GM23338 (cell line): ENCODE measurements around the gene BST2. TPM values are rescaled to one million over a fixed set of nuclear protein-coding genes. Genes with fewer than 3 reads are reported as not detected.

ENCODE experiments used
- ATAC-seq: fragments of 200-7000 bp; cut with Tn5 transposase; 3 replicates; pipeline ENCODE4 v1.9.1; 2020
- DNase-seq: peaks from one replicate; pipeline ENCODE4 v3.0.0-alpha.2; 2015; ENCODE audit warnings: low spot score
- H2AFZ ChIP-seq: fragments of 200-600 bp; sonication (generic); 2 replicates; pipeline ENCODE4 v1.8.0; 2016; ENCODE audit warnings: antibody characterized with exemption, mild to moderate bottlenecking, moderate library complexity
- H3F3A ChIP-seq: fragments of 200-600 bp; sonication (generic); replicated peaks from 2 replicates; pipeline ENCODE4 v1.8.0; 2017; ENCODE audit warnings: antibody characterized with exemption, mixed run types, low read depth
- H3K27ac ChIP-seq: fragments of 200-600 bp; sonication (generic); 2 replicates; pipeline ENCODE4 v1.6.1; 2016; ENCODE audit warnings: low read depth
- H3K27me3 ChIP-seq: fragments of 200-600 bp; sonication (generic); 2 replicates; pipeline ENCODE4 v1.8.0; 2016; ENCODE audit warnings: mild to moderate bottlenecking, mixed run types, moderate library complexity; ENCODE audit not compliant: insufficient read depth
- H3K36me3 ChIP-seq: fragments of 200-600 bp; sonication (generic); 2 replicates; pipeline ENCODE4 v1.8.0; 2016; ENCODE audit warnings: mild to moderate bottlenecking; ENCODE audit not compliant: insufficient read depth
- H3K4me1 ChIP-seq: fragments of 200-600 bp; sonication (generic); 2 replicates; pipeline ENCODE4 v1.8.0; 2016; ENCODE audit warnings: mild to moderate bottlenecking, moderate library complexity; ENCODE audit not compliant: insufficient read depth
- H3K4me2 ChIP-seq: fragments of 200-600 bp; sonication (generic); 2 replicates; pipeline ENCODE4 v1.7.1; 2017; ENCODE audit warnings: mixed run types
- H3K4me3 ChIP-seq: fragments of 200-600 bp; sonication (generic); 2 replicates; pipeline ENCODE4 v1.6.1; 2016; ENCODE audit warnings: mixed run types
- H3K79me2 ChIP-seq: fragments of 200-600 bp; sonication (generic); replicated peaks from 2 replicates; pipeline ENCODE4 v1.8.0; 2017; ENCODE audit warnings: mild to moderate bottlenecking; ENCODE audit not compliant: insufficient read depth
- H3K9me2 ChIP-seq: fragments of 200-600 bp; sonication (generic); 2 replicates; pipeline ENCODE4 v1.8.0; 2017; ENCODE audit not compliant: insufficient read depth
- H4K20me1 ChIP-seq: fragments of 200-600 bp; sonication (generic); replicated peaks from 2 replicates; pipeline ENCODE4 v1.8.0; 2017; ENCODE audit warnings: mild to moderate bottlenecking; ENCODE audit not compliant: insufficient read depth
- H3K27ac Mint-ChIP-seq: 2 replicates; pipeline ENCODE4 v1.8.0; 2020; ENCODE audit warnings: inconsistent platforms, mild to moderate bottlenecking, moderate library complexity, mixed read lengths
- H3K27me3 Mint-ChIP-seq: 3 replicates; pipeline ENCODE4 v1.8.0; 2022; ENCODE audit warnings: low read depth, mild to moderate bottlenecking, moderate library complexity, mixed read lengths, inconsistent platforms; ENCODE audit not compliant: insufficient read depth, poor library complexity
- H3K36me3 Mint-ChIP-seq: 3 replicates; pipeline ENCODE4 v1.8.0; 2021; ENCODE audit warnings: low read depth, mild to moderate bottlenecking, inconsistent platforms, moderate library complexity, mixed read lengths
- H3K4me1 Mint-ChIP-seq: 3 replicates; pipeline ENCODE4 v1.8.0; 2020; ENCODE audit warnings: mild to moderate bottlenecking, inconsistent platforms, mixed read lengths
- H3K4me3 Mint-ChIP-seq: 3 replicates; pipeline ENCODE4 v1.8.0; 2021; ENCODE audit warnings: moderate library complexity, mild to moderate bottlenecking, inconsistent platforms, mixed read lengths
- H3K9me3 Mint-ChIP-seq: 3 replicates; pipeline ENCODE4 v1.8.0; 2020; ENCODE audit warnings: moderate library complexity, mild to moderate bottlenecking, inconsistent platforms, mixed read lengths
- ETS1 ChIP-seq: IDR thresholded peaks from 2 replicates; pipeline ENCODE4 v1.6.1; 2016; ENCODE audit warnings: antibody characterized with exemption
- EZH2phosphoT487 ChIP-seq: fragments of 200-600 bp; sonication (generic); IDR thresholded peaks from one replicate; pipeline ENCODE4 v1.8.1; 2018; ENCODE audit warnings: antibody characterized with exemption; ENCODE audit not compliant: unreplicated experiment
- NANOG ChIP-seq: IDR thresholded peaks from 2 replicates; pipeline ENCODE4 v1.6.1; 2016; ENCODE audit warnings: antibody characterized with exemption, borderline replicate concordance
- REST ChIP-seq: IDR thresholded peaks from one replicate; pipeline ENCODE4 v1.6.1; 2018; ENCODE audit warnings: antibody characterized with exemption; ENCODE audit not compliant: unreplicated experiment
- STAT1 ChIP-seq: IDR thresholded peaks from one replicate; pipeline ENCODE4 v1.6.1; 2016; ENCODE audit warnings: antibody characterized with exemption; ENCODE audit not compliant: unreplicated experiment
- ZNF114 ChIP-seq: fragments of 250-450 bp; sonication (Bioruptor Pico); IDR thresholded peaks from 2 replicates; pipeline ENCODE4 v1.5.0; 2020; ENCODE audit warnings: mild to moderate bottlenecking, moderate library complexity
- ZNF331 ChIP-seq: fragments of 250-450 bp; sonication (Bioruptor Pico); IDR thresholded peaks from 2 replicates; pipeline ENCODE4 v1.5.0; 2020; ENCODE audit warnings: low read depth, mild to moderate bottlenecking, moderate library complexity
- polyA plus RNA-seq: library from polyadenylated mRNA; unstranded; fragments of >200 nt; fragmentation: Nextera tagmentation; extraction: Ambion mirVana; gene quantifications from 2 replicates; pipeline ENCODE4 v1.2.1, GENCODE V29; 2016
- total RNA-seq: library from RNA; depleted of rRNA; stranded (reverse); fragments of >200 nt; shearing (Covaris generic); gene quantifications from 2 replicates; pipeline ENCODE4 v1.2.3, GENCODE V29; 2014
- TF ChIP-seq, protein P1 (sequence below), 2 experiments: fragments of 200-600 bp in 1 of 2; sonication (generic) in 1 of 2; conservative IDR thresholded peaks; 2 replicates each; pipeline versions ENCODE4 v1.5.1 to v1.6.1; 2016 to 2017; ENCODE audit warnings: antibody characterized with exemption in 2 of 2, low read depth in 2 of 2, mild to moderate bottlenecking in 2 of 2, moderate library complexity in 1 of 2

Gene BST2
- total and polyA plus RNA-seq, 2 experiments from 2014 or later = 24.9 to 33.9 TPM

GRCh38 chr19:17435218-17435617, 29.8 kb upstream of the BST2 start:
- H3K27me3 Mint-ChIP-seq = peaks cover 11% of the 10 kb centered on the region
- DNase-seq (no peak), ATAC-seq (no peak)
- TF ChIP-seq ETS1 = no peak
- no peak for TF ChIP-seq EZH2phosphoT487
- no peaks in the 10 kb centered on the region for H3K79me2 ChIP-seq
- H3K4me3 ChIP-seq = no peak overlapping the region
- H3K36me3 Mint-ChIP-seq = no peaks in the 10 kb centered on the region
- H3K4me2 ChIP-seq = no peak overlapping the region
- no peaks in the 10 kb centered on the region for H3K36me3 ChIP-seq
- no peaks in the 10 kb centered on the region for H3K4me1 ChIP-seq
- H3K27ac ChIP-seq = no peak overlapping the region
- no peaks in the 10 kb centered on the region for H3K4me1 Mint-ChIP-seq
- H2AFZ ChIP-seq = no peak overlapping the region
- H3K9me2 ChIP-seq = no peaks in the 10 kb centered on the region
- H3K9me3 Mint-ChIP-seq = no peaks in the 10 kb centered on the region; the same call in 2 of the 3 replicates
- H3K4me3 Mint-ChIP-seq = no peak overlapping the region
- no peak overlapping the region for H3K27ac Mint-ChIP-seq
- no peaks in the 10 kb centered on the region for H3F3A ChIP-seq
- H3K27me3 ChIP-seq = no peaks in the 10 kb centered on the region
- no peaks in the 10 kb centered on the region for H4K20me1 ChIP-seq

DNA sequence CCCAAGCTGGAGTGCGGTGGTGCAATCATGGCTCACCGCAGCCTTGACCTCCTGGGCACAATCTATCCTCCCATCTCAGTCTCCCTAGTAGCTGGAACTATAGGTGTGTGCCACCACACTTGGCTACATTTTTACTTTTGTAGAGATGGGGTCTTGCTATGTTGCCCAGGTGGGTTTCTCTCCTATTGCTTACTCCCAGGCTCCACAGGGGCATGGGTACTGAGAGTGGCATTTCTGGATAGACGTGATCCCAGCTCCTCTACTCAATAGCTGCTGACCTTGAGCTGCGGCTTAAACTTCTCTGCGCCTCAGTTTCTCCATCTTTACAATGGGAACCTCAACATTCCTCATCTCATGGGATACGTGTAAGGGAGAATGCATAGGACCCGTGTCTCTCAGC, 26.0 kb upstream of the BST2 start:
- H3K9me3 Mint-ChIP-seq = no peaks in the 10 kb centered on the region; the same call in 2 of the 3 replicates
- no peaks in the 10 kb centered on the region for H3K79me2 ChIP-seq
- TF ChIP-seq NANOG (no peak), ZNF114 (CRISPR knock-in tag) (no peak), ZNF331 (no peak), STAT1 (no peak), REST (no peak), ETS1 (no peak), EZH2phosphoT487 (no peak)
- TF ChIP-seq, protein P1, sequence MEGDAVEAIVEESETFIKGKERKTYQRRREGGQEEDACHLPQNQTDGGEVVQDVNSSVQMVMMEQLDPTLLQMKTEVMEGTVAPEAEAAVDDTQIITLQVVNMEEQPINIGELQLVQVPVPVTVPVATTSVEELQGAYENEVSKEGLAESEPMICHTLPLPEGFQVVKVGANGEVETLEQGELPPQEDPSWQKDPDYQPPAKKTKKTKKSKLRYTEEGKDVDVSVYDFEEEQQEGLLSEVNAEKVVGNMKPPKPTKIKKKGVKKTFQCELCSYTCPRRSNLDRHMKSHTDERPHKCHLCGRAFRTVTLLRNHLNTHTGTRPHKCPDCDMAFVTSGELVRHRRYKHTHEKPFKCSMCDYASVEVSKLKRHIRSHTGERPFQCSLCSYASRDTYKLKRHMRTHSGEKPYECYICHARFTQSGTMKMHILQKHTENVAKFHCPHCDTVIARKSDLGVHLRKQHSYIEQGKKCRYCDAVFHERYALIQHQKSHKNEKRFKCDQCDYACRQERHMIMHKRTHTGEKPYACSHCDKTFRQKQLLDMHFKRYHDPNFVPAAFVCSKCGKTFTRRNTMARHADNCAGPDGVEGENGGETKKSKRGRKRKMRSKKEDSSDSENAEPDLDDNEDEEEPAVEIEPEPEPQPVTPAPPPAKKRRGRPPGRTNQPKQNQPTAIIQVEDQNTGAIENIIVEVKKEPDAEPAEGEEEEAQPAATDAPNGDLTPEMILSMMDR (conservative IDR thresholded peaks at IDR 0.05; ENCODE audit: low read depth in 2 of 2) = no peak
- peaks cover 4% of the 10 kb centered on the region for H3K27me3 Mint-ChIP-seq
- H3K4me3 Mint-ChIP-seq = no peak overlapping the region
- no peak overlapping the region for H3K4me3 ChIP-seq
- no peaks in the 10 kb centered on the region for H3K36me3 ChIP-seq
- H3K4me1 Mint-ChIP-seq = no peaks in the 10 kb centered on the region
- no peak overlapping the region for H3K27ac Mint-ChIP-seq
- no peak for DNase-seq
- H3K9me2 ChIP-seq = no peaks in the 10 kb centered on the region
- no peak for ATAC-seq
- no peaks in the 10 kb centered on the region for H3F3A ChIP-seq
- no peaks in the 10 kb centered on the region for H3K4me1 ChIP-seq
- no peak overlapping the region for H2AFZ ChIP-seq
- no peak overlapping the region for H3K4me2 ChIP-seq
- no peak overlapping the region for H3K27ac ChIP-seq
- H4K20me1 ChIP-seq = no peaks in the 10 kb centered on the region
- H3K27me3 ChIP-seq = no peaks in the 10 kb centered on the region
- no peaks in the 10 kb centered on the region for H3K36me3 Mint-ChIP-seq
